PC-3 (cell line): ENCODE results near the gene ANGPTL2.

Experiments used
- CTCF ChIP-seq: fragments of 300-600 bp; sonication (generic); conservative IDR thresholded peaks from 2 replicates; pipeline ENCODE4 v1.5.1; 2017; ENCODE audit warnings: antibody characterized with exemption, low read depth, mild to moderate bottlenecking, low read length
- EZH2 ChIP-seq: fragments of 300-600 bp; sonication (generic); IDR thresholded peaks from one replicate; pipeline ENCODE4 v1.6.1; 2017; ENCODE audit warnings: antibody characterized with exemption, mild to moderate bottlenecking, low read length; ENCODE audit not compliant: unreplicated experiment
- EZH2phosphoT487 ChIP-seq: fragments of 300-600 bp; sonication (generic); IDR thresholded peaks from 2 replicates; pipeline ENCODE4 v1.6.1; 2018; ENCODE audit warnings: mild to moderate bottlenecking, antibody characterized with exemption, low read length, borderline replicate concordance

- no peak for TF ChIP-seq CTCF
- TF ChIP-seq EZH2 = no peak
- TF ChIP-seq EZH2phosphoT487 = no peak
Observed at GRCh38 chr9:127158786-127159324, 36.4 kb upstream of the ANGPTL2 start.
